ENCODE data around the gene ZNF831.

ZNF831 gene

DNA sequence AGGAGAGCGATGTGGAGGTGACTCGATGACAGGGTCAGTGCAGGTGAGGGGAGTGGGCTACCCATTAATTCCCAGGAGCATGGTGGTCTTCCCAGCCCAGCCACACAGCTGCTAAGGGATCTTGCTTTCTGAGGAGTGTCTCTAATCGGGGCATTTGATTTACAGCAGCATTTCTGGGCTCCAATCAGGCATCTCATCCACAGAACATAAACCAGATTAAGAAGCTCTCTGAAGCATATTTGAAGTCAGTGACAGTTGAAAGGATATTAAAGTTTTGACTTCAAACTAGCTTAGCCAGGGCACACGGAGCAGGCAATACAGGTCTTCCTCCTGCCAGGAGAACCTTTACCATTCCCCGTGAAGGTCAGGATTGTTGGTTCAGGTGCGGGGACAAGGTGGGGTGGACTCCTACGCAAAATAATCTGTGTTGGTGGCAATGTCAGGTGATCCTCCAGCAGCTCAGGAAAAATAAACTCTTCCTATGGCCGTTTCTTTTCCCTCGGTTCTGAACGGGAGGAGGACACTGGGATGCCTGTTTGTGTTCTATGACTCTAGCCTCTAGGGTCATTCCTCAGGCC lies 39.9 kb upstream of the ZNF831 start:
- TF ChIP-seq POLR2A (IDR thresholded peaks at IDR 0.05; ENCODE audit: low read depth, low read length): no peak
- no peak for TF ChIP-seq PAX5 (IDR thresholded peaks at IDR 0.05; ENCODE audit: insufficient read depth, low read length, severe bottlenecking)
- no peak for TF ChIP-seq POLR2AphosphoS5 (IDR thresholded peaks at IDR 0.05; ENCODE audit: low read depth, low read length)
- TF ChIP-seq SPI1 (IDR thresholded peaks at IDR 0.05; ENCODE audit: low read depth, low read length): no peak
- no peak for TF ChIP-seq POU2F2 (IDR thresholded peaks at IDR 0.05; ENCODE audit: low read depth, low read length)
- TF ChIP-seq TAF1 (IDR thresholded peaks at IDR 0.05; ENCODE audit: low read depth, low read length): no peak
- FAIRE-seq: no peak
- no peak for DNase-seq (ENCODE audit: insufficient read length, low spot score)

DNA sequence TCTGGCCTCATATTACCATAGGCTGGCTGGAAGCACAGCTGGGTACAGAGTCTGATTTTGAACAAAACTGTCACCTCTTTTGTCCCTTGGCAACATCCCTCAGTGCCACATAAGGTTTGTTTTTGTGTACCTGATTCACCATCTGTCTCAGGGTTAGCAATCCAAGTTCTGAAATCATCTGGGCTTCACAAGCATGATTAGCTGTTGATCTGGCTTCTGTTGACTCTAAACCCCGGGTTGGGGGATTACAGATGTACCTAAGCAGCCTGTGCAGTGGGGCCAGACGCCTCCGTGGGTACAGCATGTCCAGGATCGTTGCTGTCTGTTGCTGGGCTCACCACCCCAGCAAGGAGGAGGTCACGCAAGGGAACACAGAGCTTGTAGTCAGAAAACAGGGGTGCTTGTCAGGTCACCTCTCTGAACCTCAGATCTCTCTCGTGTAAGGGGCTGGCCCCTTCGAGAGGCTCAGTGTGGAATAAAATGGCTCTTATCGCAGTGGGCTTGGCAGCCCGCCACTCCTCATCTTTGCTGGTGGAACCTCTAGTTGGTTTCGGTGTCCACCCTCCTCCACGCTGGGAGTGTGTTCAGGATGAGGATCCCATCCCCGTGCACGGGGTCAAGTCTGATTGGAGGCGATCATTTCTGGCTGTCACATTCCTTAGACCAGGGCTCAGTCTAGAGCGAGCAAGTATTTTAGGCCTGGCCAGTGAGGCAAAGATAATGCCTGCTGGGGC lies 39.2 kb upstream of the ZNF831 start:
- no peak for DNase-seq (ENCODE audit: insufficient read length, low spot score)
- no peak for FAIRE-seq
- TF ChIP-seq PAX5 (IDR thresholded peaks at IDR 0.05; ENCODE audit: insufficient read depth, low read length, severe bottlenecking): no peak
- TF ChIP-seq POLR2AphosphoS5 (IDR thresholded peaks at IDR 0.05; ENCODE audit: low read depth, low read length): no peak
- TF ChIP-seq TAF1 (IDR thresholded peaks at IDR 0.05; ENCODE audit: low read depth, low read length): no peak
- no peak for TF ChIP-seq POU2F2 (IDR thresholded peaks at IDR 0.05; ENCODE audit: low read depth, low read length)
- TF ChIP-seq POLR2A (IDR thresholded peaks at IDR 0.05; ENCODE audit: low read depth, low read length): no peak
- TF ChIP-seq SPI1 (IDR thresholded peaks at IDR 0.05; ENCODE audit: low read depth, low read length): no peak

DNA sequence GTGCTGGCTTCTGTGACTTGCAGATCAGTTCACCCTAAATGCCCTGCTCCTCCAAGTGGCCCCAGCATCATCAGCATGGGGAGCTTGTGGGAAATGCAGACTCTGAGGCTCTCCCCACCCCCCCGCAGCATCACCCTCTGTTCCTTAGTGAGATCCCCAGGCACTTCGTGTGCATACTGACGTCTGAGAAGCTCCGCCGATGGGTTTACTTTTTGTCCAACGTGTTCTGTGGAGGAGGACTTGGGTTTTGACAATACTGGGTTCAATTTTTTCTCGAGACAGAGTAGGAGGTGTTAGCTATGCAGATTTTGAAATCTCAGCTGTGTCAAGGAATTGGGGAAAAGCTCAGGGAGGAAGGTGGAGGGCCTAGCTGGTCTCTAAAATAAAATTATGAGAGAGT lies 38.3 kb upstream of the ZNF831 start:
- FAIRE-seq (no peak), DNase-seq (ENCODE audit: insufficient read length, low spot score) (no peak)
- TF ChIP-seq POLR2A (IDR thresholded peaks at IDR 0.05; ENCODE audit: low read depth, low read length): no peak
- no peak for TF ChIP-seq TAF1 (IDR thresholded peaks at IDR 0.05; ENCODE audit: low read depth, low read length)
- TF ChIP-seq POU2F2 (IDR thresholded peaks at IDR 0.05; ENCODE audit: low read depth, low read length): no peak
- TF ChIP-seq POLR2AphosphoS5 (IDR thresholded peaks at IDR 0.05; ENCODE audit: low read depth, low read length): no peak
- TF ChIP-seq SPI1 (IDR thresholded peaks at IDR 0.05; ENCODE audit: low read depth, low read length): no peak

DNA sequence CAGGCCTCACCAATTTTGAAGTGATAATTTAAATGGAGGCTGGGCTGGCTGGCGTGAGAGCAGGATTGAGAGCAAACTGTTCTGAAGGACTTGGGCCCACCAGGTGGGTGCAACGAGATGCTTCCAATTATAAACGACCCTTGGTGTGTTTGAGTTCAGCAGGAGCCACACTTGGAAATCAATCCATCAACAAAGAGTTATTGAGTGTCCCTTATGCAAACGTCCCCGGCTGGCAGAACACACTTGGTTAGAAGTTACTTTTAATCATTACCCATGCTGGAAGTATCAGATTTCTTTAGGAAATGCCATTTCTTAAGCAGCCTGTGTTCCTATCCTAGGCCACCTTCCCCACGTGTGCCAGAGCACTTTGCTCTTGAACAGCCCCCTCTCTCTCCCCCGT lies 37.8 kb upstream of the ZNF831 start:
- no peak for DNase-seq (ENCODE audit: insufficient read length, low spot score)
- FAIRE-seq: no peak
- TF ChIP-seq TAF1 (IDR thresholded peaks at IDR 0.05; ENCODE audit: low read depth, low read length) (no peak), PAX5 (IDR thresholded peaks at IDR 0.05; ENCODE audit: insufficient read depth, low read length, severe bottlenecking) (no peak), POLR2AphosphoS5 (IDR thresholded peaks at IDR 0.05; ENCODE audit: low read depth, low read length) (no peak), POLR2A (IDR thresholded peaks at IDR 0.05; ENCODE audit: low read depth, low read length) (no peak), SPI1 (IDR thresholded peaks at IDR 0.05; ENCODE audit: low read depth, low read length) (no peak), POU2F2 (IDR thresholded peaks at IDR 0.05; ENCODE audit: low read depth, low read length) (no peak)

DNA sequence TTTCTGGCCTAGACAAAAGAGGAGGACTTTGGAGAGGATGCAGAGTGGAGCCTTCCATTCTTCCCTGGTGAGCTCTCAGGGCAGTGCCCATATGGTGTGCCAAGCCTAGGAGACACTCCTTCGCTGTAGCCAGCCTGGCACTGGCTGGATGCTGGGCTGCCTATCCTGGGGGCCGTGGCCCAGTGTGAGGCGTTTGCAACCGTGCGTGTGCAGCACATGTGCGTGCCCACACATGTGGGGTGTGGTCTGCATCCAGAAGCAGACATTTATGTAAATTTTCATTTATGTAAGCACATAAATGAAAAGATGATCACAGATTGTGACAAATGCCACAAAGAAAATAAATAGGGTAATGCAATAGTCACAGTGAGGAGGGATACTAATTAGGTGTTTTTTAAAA lies 35.8 kb upstream of the ZNF831 start:
- TF ChIP-seq PAX5 (IDR thresholded peaks at IDR 0.05; ENCODE audit: insufficient read depth, low read length, severe bottlenecking) (no peak), POU2F2 (IDR thresholded peaks at IDR 0.05; ENCODE audit: low read depth, low read length) (no peak), SPI1 (IDR thresholded peaks at IDR 0.05; ENCODE audit: low read depth, low read length) (no peak), POLR2AphosphoS5 (IDR thresholded peaks at IDR 0.05; ENCODE audit: low read depth, low read length) (no peak)
- DNase-seq (ENCODE audit: insufficient read length, low spot score) (no peak), FAIRE-seq (no peak)

DNA sequence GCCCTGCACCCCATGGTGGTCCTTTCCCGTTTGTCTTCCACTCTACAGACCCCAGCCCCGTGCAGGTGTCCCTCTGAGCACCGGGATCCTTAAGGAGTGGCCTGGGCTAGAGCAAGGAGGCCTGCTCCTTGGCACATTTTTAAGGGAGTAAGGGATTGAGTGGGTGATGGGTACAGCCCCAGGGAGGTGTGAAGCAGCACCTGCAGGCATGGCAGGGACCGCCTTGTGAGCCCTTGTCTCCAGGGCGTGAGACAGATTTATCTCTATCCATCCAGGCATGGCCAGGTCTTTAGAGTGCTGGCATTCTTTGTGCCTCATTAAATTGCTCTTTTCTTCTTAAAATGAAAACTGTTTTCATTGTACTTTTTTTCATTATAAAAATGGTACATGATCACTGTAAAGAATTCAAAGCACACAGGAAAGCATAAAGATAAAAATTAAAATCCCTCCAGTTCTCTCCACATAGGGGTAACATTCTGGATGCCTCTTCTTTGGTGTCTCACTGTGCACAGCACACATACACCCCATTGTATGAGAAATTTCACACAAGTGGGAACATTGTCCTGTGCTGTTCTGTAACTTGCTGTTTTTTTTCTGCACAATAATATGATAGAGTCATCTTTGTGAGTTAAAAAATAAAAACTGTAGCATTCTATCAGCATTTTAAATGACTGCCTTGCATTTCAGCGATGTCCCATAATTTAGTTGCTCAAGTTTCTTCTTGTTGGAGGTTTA lies 31.9 kb upstream of the ZNF831 start:
- DNase-seq (ENCODE audit: insufficient read length, low spot score): no peak
- no peak for FAIRE-seq
- TF ChIP-seq POU2F2 (IDR thresholded peaks at IDR 0.05; ENCODE audit: low read depth, low read length) (no peak), POLR2AphosphoS5 (IDR thresholded peaks at IDR 0.05; ENCODE audit: low read depth, low read length) (no peak), PAX5 (IDR thresholded peaks at IDR 0.05; ENCODE audit: insufficient read depth, low read length, severe bottlenecking) (no peak), POLR2A (IDR thresholded peaks at IDR 0.05; ENCODE audit: low read depth, low read length) (no peak), SPI1 (IDR thresholded peaks at IDR 0.05; ENCODE audit: low read depth, low read length) (no peak), TAF1 (IDR thresholded peaks at IDR 0.05; ENCODE audit: low read depth, low read length) (no peak)

DNA sequence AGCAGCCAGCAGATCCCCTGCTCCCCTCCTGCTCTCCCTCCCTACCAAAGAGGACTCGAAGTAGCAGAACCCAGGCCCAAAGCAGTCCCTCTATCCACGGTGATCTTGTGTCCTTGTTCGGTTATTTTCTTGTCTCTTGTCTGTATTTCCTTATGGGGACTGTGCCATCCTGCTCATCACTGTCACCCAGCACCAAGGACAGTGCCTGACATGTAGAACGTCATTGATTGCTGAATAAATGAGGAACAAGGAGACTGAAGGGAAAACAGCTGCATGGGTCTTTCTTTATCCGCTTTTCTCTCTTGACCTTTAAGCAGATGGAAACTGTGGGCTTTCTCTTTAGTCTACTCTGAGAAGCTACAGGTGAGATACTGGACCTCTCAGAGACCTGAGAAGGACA lies 29.4 kb upstream of the ZNF831 start:
- DNase-seq (ENCODE audit: insufficient read length, low spot score) (no peak), FAIRE-seq (no peak)
- TF ChIP-seq POLR2AphosphoS5 (IDR thresholded peaks at IDR 0.05; ENCODE audit: low read depth, low read length) (no peak), POLR2A (IDR thresholded peaks at IDR 0.05; ENCODE audit: low read depth, low read length) (no peak), TAF1 (IDR thresholded peaks at IDR 0.05; ENCODE audit: low read depth, low read length) (no peak), PAX5 (IDR thresholded peaks at IDR 0.05; ENCODE audit: insufficient read depth, low read length, severe bottlenecking) (no peak), SPI1 (IDR thresholded peaks at IDR 0.05; ENCODE audit: low read depth, low read length) (no peak), POU2F2 (IDR thresholded peaks at IDR 0.05; ENCODE audit: low read depth, low read length) (no peak)

DNA sequence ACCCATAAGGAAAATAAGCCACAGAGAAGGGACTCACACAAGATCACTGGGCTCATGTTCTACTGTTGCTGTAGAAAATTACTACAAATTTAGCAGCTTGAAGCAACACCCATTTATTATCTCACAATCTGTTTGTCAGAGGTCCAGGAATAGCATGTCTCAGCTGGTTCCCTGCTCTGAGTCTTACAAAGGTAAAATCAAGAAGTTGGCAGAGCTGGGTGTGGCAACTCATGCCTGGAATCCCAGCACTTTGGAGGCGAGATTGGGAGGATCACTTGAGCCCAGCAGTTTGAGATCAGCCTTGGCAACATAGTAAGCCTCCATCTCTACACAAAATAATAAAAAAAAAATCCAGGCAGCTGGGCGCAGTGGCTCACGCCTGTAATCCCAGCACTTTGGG lies 28.5 kb upstream of the ZNF831 start:
- no peak for FAIRE-seq
- DNase-seq (ENCODE audit: insufficient read length, low spot score): no peak
- TF ChIP-seq POLR2AphosphoS5 (IDR thresholded peaks at IDR 0.05; ENCODE audit: low read depth, low read length) (no peak), TAF1 (IDR thresholded peaks at IDR 0.05; ENCODE audit: low read depth, low read length) (no peak), POLR2A (IDR thresholded peaks at IDR 0.05; ENCODE audit: low read depth, low read length) (no peak), POU2F2 (IDR thresholded peaks at IDR 0.05; ENCODE audit: low read depth, low read length) (no peak), SPI1 (IDR thresholded peaks at IDR 0.05; ENCODE audit: low read depth, low read length) (no peak), PAX5 (IDR thresholded peaks at IDR 0.05; ENCODE audit: insufficient read depth, low read length, severe bottlenecking) (no peak)

DNA sequence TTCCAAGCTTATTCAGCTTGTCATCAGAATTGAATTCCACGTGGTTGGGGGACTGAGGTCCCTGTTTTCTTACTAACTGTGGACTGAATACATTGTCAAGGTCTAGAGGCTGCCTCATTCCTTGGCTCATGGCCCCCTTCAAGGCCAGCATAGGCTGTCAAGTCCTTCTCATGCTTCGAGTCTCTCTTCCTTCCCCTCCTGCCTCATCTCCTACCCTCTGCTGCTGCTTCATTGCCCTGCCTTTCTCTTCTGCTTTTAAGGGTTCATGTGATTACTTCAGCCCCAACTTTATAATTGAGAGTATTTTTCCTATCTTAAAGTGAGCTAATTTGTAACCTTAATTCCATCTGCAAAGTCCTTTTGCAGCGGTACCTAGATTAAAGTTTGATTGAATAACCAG lies 27.6 kb upstream of the ZNF831 start:
- DNase-seq (ENCODE audit: insufficient read length, low spot score) (no peak), FAIRE-seq (no peak)
- no peak for TF ChIP-seq POU2F2 (IDR thresholded peaks at IDR 0.05; ENCODE audit: low read depth, low read length)
- TF ChIP-seq POLR2A (IDR thresholded peaks at IDR 0.05; ENCODE audit: low read depth, low read length): no peak
- TF ChIP-seq TAF1 (IDR thresholded peaks at IDR 0.05; ENCODE audit: low read depth, low read length): no peak
- no peak for TF ChIP-seq PAX5 (IDR thresholded peaks at IDR 0.05; ENCODE audit: insufficient read depth, low read length, severe bottlenecking)
- TF ChIP-seq POLR2AphosphoS5 (IDR thresholded peaks at IDR 0.05; ENCODE audit: low read depth, low read length): no peak
- TF ChIP-seq SPI1 (IDR thresholded peaks at IDR 0.05; ENCODE audit: low read depth, low read length): no peak

Measured in GM12891 (cell line).